Kidney (tissue), 14 donors: Measurements from ENCODE around the gene AP1S3. TPM values are rescaled to one million over a fixed set of nuclear protein-coding genes. Genes with fewer than 3 reads are reported as not detected.
"Not testable (repeated sequence)": the region's sequence is repeated elsewhere in the genome, so short reads cannot be mapped to it uniquely, and the experiment has no call there.

Experiments used
- DNase-seq, 5 donors: peaks; one replicate each; pipeline ENCODE4 v3.0.0-alpha.2; 2013 to 2020
- FAIRE-seq: peaks from 2 replicates; lab custom pipeline; 2012; peaks lifted over from hg19 to GRCh38; lab: Jason Lieb, UNC
- H3K27ac ChIP-seq, 2 donors: one replicate each; pipeline ENCODE4 v1.7.0; 2013; ENCODE audit warnings: low read depth in 2 of 2, low read length in 2 of 2, inconsistent platforms in 1 of 2
- H3K27me3 ChIP-seq: one replicate; pipeline ENCODE4 v1.7.1; 2013; ENCODE audit warnings: low read length, inconsistent platforms; ENCODE audit not compliant: control insufficient read depth, insufficient read depth
- H3K36me3 ChIP-seq, 3 donors: one replicate each; pipeline versions ENCODE4 v1.7.0 to v1.7.1; 2013; ENCODE audit warnings: low read length in 3 of 3, control low read depth in 1 of 3, inconsistent platforms in 1 of 3; ENCODE audit not compliant: insufficient read depth in 3 of 3, control insufficient read depth in 2 of 3
- H3K4me1 ChIP-seq, 3 donors: one replicate each; pipeline versions ENCODE4 v1.7.0 to v1.7.1; 2013; ENCODE audit warnings: low read length in 3 of 3, inconsistent platforms in 1 of 3, low read depth in 1 of 3; ENCODE audit not compliant: control insufficient read depth in 2 of 3, insufficient read depth in 2 of 3
- H3K4me3 ChIP-seq, 3 donors: one replicate each; pipeline versions ENCODE4 v1.7.0 to v1.8.1; 2013; ENCODE audit warnings: low read length in 3 of 3, control low read depth in 1 of 3, inconsistent platforms in 1 of 3
- H3K9ac ChIP-seq, 3 donors: one replicate each; pipeline versions ENCODE4 v1.7.0 to v1.7.1; 2013; ENCODE audit warnings: low read length in 3 of 3, control low read depth in 1 of 3, inconsistent platforms in 1 of 3
- H3K9me3 ChIP-seq, 3 donors: one replicate each; pipeline versions ENCODE4 v1.7.0 to v1.7.1; 2013; ENCODE audit warnings: low read length in 3 of 3, control low read depth in 1 of 3, inconsistent platforms in 1 of 3; ENCODE audit not compliant: control insufficient read depth in 2 of 3, insufficient read depth in 1 of 3
- CTCF ChIP-seq: IDR thresholded peaks from 3 replicates; pipeline ENCODE4 v1.5.1; 2012; ENCODE audit warnings: mild to moderate bottlenecking, moderate library complexity, borderline replicate concordance; ENCODE audit not compliant: insufficient read depth; ENCODE audit errors: extremely low read depth
- intact Hi-C: fragments of 100-400 bp; cut with DNase I; formaldehyde crosslinking; loops from one replicate; pipeline ENCODE4 v1.11.1; 2022
- polyA plus RNA-seq: library from polyadenylated mRNA; stranded (reverse); fragments of 350-450 nt; fragmentation: Illumina TruSeq; extraction: RNeasy Lipid Tissue Mini Kit (QIAGEN cat#74804); gene quantifications from one replicate; pipeline ENCODE4 v1.2.3, GENCODE V29; 2014; ENCODE audit warnings: low read depth, low replicate concordance; ENCODE audit not compliant: insufficient read depth
- total RNA-seq: library from RNA; stranded (reverse); fragmentation: NEBNext Ultra II Directional; extraction: Animal tissue kit (Norgen Biotek cat#: 25700); gene quantifications from one replicate; pipeline ENCODE4 v1.2.1, GENCODE V29; 2021
- donor health status: control.
- donor health status: control.
- donor health status: control.
- donor health status: control.
- donor health status: control.
- donor health status: DM: yes; HTN: yes; CAD: no.
- donor health status: Normal renal cell carcinoma (clear cell type).

Gene AP1S3
- total and polyA plus RNA-seq, 2 donors from 2014 or later = 2.5 to 85.3 TPM

GRCh38 chr2:223819891-223820290 is 17.5 kb downstream of the AP1S3 start:
- intact Hi-C loops = no loop called here
- no peak overlapping the region for H3K27ac ChIP-seq
- H3K36me3 ChIP-seq = no peaks in the 10 kb centered on the region
- no peak for DNase-seq
- no peak for TF ChIP-seq CTCF
- no peak for FAIRE-seq
- no peaks in the 10 kb centered on the region for H3K9me3 ChIP-seq
- no peaks in the 10 kb centered on the region for H3K27me3 ChIP-seq
- H3K4me3 ChIP-seq = no peak overlapping the region
- no peak overlapping the region for H3K9ac ChIP-seq
- H3K4me1 ChIP-seq = peaks cover 2 to 10% (median 2%) of the 10 kb centered on the region in 3 donors

- DNase-seq = peak in 2 of 5 donors; percentile 42 to 60
- intact Hi-C loops = no loop called here
- TF ChIP-seq CTCF = no peak
- Histone ChIP-seq H3K9me3 (no peaks in the 10 kb centered on the region), H3K36me3 (no peaks in the 10 kb centered on the region), H3K4me1 (peaks cover 2 to 14% (median 2%) of the 10 kb centered on the region in 3 donors), H3K27ac (peak overlapping the region; percentile 59 to 82), H3K9ac (peak overlapping the region in 1 of 3 donors; percentile 20), H3K27me3 (no peaks in the 10 kb centered on the region), H3K4me3 (peak overlapping the region in 2 of 3 donors; percentile 15 to 26)
- no peak for FAIRE-seq
Measured at GRCh38 chr2:223815884-223816570, 21.4 kb downstream of the AP1S3 start.

DNA sequence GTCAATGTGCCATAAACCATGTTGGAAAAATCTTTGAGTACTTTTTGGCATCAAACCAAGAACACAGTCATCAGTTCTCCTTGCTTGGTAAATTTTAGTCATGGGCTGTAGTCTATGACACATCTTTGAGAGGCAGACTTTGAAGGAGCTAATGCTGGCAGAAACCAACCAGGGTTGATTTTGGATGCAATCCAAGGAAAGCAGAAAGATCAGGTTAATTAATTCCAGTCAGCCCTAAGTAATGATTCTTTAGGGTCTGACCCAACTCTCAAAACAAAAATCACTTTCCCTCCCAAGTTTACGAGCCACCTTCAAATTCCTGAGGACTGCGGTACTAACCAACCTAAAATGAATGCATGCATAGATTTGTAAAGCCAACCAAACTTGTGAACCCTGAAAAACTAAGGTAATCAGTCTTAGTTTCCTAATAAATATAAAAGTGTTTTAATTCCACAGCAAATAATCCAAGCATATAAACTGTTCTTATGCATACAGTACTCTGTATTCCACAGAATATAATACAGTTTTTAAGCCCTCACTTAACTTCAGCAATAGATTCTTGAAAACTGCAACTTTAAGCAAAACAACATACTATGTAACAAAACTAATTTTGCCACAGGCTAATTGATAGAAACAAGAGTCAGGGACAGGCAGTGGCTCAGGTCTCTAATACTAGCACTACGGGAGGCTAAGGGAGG is 22.0 kb downstream of the AP1S3 start:
- peak overlapping the region in 2 of 3 donors; percentile 12 to 26 for H3K4me3 ChIP-seq
- H3K27ac ChIP-seq = peak overlapping the region; percentile 59 to 65
- H3K9ac ChIP-seq = peak overlapping the region in 1 of 3 donors; percentile 20
- peaks cover 2 to 14% (median 2%) of the 10 kb centered on the region in 3 donors for H3K4me1 ChIP-seq
- H3K36me3 ChIP-seq = no peaks in the 10 kb centered on the region
- H3K9me3 ChIP-seq = no peaks in the 10 kb centered on the region
- peak in 3 of 5 donors; percentile 30 to 94 (median 88) for DNase-seq
- FAIRE-seq = peak; percentile 96
- intact Hi-C loops = no loop called here
- no peaks in the 10 kb centered on the region for H3K27me3 ChIP-seq
- TF ChIP-seq CTCF = no peak

GRCh38 chr2:223814764-223815163 is 22.6 kb downstream of the AP1S3 start:
- H3K27me3 ChIP-seq, FAIRE-seq, H3K36me3 ChIP-seq, intact Hi-C loops, H3K9me3 ChIP-seq, DNase-seq, H3K9ac ChIP-seq, H3K4me3 ChIP-seq: not testable (repeated sequence)
- Histone ChIP-seq H3K4me1 (peaks cover 2 to 14% (median 2%) of the 10 kb centered on the region in 3 donors), H3K27ac (peak overlapping the region in 1 of 2 donors; percentile 43)
